Activated CD8-positive, alpha-beta memory T cell treated with anti-CD3 and anti-CD28 coated beads, Interleukin-2, amount 50 U/mL, for 24 hours (primary cell): ENCODE measurements around the gene RHOBTB1.

Experiments used
- DNase-seq: peaks from one replicate; pipeline ENCODE4 v3.0.0-alpha.2; 2020; ENCODE audit errors: extremely low read depth

Gene RHOBTB1

DNA sequence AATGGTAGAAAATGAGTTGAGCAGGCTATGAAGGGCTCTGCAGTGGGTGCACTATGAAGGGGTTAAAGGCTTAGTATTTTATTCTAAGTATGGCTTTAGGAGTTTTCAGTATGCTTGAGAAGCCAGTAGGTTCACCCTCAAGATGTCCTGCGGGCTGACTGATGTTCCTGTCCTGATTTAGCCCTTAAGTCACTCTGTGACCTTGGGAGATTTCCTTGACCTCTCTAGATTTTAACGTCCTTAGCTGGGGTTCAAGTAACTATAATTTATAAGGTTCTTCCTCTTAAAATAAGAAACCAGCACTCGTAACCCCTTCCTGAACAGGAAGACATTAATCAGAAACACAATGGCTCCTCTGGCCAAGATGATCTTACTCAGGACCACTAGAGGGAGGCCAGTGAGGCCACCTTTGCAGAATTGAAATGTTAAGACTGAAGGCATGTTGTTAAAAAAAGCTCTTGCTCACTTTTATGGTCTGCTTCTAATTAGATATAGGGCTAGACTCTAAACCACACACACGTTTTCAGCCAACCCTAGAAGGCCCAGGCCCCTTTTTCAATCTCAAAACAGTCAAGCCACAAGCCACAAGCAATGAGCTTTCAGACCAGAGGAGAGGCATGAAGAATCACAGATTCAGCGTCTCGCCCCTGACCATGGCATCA lies 123.8 kb downstream of the RHOBTB1 start:
- no peak for DNase-seq
